Astrocyte of the spinal cord (primary cell): ENCODE data around the gene MAST2.

Experiments
- DNase-seq: peaks from one replicate; pipeline ENCODE4 v3.0.0; 2011; ENCODE audit warnings: low read depth, low spot score
- H3K4me3 ChIP-seq: 2 replicates; pipeline ENCODE4 v1.5.1; 2011; ENCODE audit warnings: low read depth, mild to moderate bottlenecking, low read length, moderate library complexity
- CTCF ChIP-seq: IDR thresholded peaks from 2 replicates; pipeline ENCODE4 v1.5.1; 2012; ENCODE audit warnings: low read depth, mild to moderate bottlenecking, low read length, inconsistent platforms
- in situ Hi-C: cut with HindIII; loops from 2 replicates; pipeline ENCODE4 v1.10.0; 2017; ENCODE audit warnings: low sequenced_read_pairs

The MAST2 gene

GRCh38 chr1:45876000-45876617 is 72.7 kb downstream of the MAST2 start:
- TF ChIP-seq CTCF = no peak
- in situ Hi-C loops = no loop called here
- H3K4me3 ChIP-seq = no peak overlapping the region
- no peak for DNase-seq

DNA sequence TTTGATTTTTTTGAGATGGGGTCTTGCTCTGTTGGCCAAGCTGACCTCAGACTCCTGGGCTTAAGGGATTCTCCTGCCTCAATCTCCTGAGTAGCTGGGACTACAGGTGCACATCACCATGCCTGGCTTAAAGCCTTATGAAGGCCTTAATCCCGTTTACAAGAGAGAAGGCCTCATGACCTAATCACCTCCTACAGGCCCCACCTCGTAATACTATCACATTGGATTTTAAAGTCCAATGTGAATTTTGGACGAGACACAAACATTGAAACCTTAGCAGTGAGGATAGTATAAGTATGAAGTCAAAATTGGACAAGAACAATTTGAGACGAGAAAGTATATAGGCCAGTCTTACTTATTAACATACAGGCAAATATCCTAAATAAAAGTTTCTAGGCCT is 73.9 kb downstream of the MAST2 start:
- DNase-seq = no peak
- in situ Hi-C loops = no loop called here
- no peak overlapping the region for H3K4me3 ChIP-seq
- no peak for TF ChIP-seq CTCF

- in situ Hi-C loops = no loop called here
- no peak overlapping the region for H3K4me3 ChIP-seq
- TF ChIP-seq CTCF = no peak
- DNase-seq = no peak
Observed at GRCh38 chr1:45879885-45880598, 76.6 kb downstream of the MAST2 start.

- H3K4me3 ChIP-seq = no peak overlapping the region
- DNase-seq = peak; percentile 45
- no peak for TF ChIP-seq CTCF
- in situ Hi-C loops = no loop called here
Observed at GRCh38 chr1:45880930-45881329, 77.5 kb downstream of the MAST2 start.

GRCh38 chr1:45883658-45884057 is 80.2 kb downstream of the MAST2 start:
- DNase-seq = peak; percentile 52
- in situ Hi-C loops = no loop called here

DNA sequence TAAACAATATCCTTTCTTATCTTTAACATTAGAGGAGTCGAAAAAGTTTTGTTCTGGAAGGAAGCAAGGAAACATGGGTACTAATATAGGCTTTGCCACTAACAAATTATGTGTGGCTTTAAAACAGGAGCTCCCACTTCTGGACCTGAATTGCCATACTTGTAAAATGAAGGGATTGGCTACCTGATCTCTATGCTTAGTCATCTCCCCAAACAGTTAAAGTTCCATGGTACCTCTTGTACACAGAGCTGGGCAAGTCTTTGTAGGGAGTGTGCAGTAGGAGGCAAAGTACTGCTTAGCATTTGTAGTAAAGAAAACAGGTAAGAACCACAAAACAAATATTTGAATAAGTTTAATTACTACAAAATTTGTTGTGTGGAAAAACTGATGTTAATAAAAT is 81.3 kb downstream of the MAST2 start:
- DNase-seq = peak; percentile 45
- no peak for TF ChIP-seq CTCF
- no peak overlapping the region for H3K4me3 ChIP-seq
- in situ Hi-C loops = no loop called here

More at GRCh38 chr1:45883658-45884057, 80.2 kb downstream of the MAST2 start:
- no peak overlapping the region for H3K4me3 ChIP-seq
- TF ChIP-seq CTCF = no peak
